Spleen (tissue), 11 donors: Measurements from ENCODE around the gene TP53. TPM values are rescaled to one million over a fixed set of nuclear protein-coding genes. Genes with fewer than 3 reads are reported as not detected.
A peak's percentile ranks its signal among the peaks of the same experiment; 100 is the strongest.

Source experiments
- DNase-seq: peaks from one replicate; pipeline ENCODE4 v3.0.0-alpha.2; 2020
- H3K27ac ChIP-seq, 8 donors: fragments of 200-600 bp; sonication (generic) in 7 of 8; 1 replicate in 4 of 8; 2 replicates in 4 of 8; pipeline versions ENCODE4 v1.5.0 to v1.8.0; 2016 to 2021; ENCODE audit warnings: inconsistent platforms in 4 of 8, mild to moderate bottlenecking in 4 of 8, moderate library complexity in 1 of 8
- H3K27me3 ChIP-seq, 7 donors: fragments of 200-600 bp; sonication (generic) in 6 of 7; replicated peaks in 1 of 7; 1 replicate in 4 of 7; 2 replicates in 3 of 7; pipeline versions ENCODE4 v1.5.0 to v1.8.0; 2016 to 2021; ENCODE audit warnings: inconsistent platforms in 3 of 7, mild to moderate bottlenecking in 1 of 7
- H3K36me3 ChIP-seq, 6 donors: fragments of 200-600 bp; sonication (generic) in 5 of 6; 1 replicate in 4 of 6; 2 replicates in 2 of 6; pipeline versions ENCODE4 v1.5.0 to v1.8.0; 2016 to 2021; ENCODE audit warnings: inconsistent platforms in 2 of 6
- H3K4me1 ChIP-seq, 6 donors: fragments of 200-600 bp; sonication (generic) in 5 of 6; 1 replicate in 3 of 6; 2 replicates in 3 of 6; pipeline versions ENCODE4 v1.5.0 to v1.8.0; 2016 to 2021; ENCODE audit warnings: inconsistent platforms in 3 of 6
- H3K4me3 ChIP-seq, 8 donors: fragments of 200-600 bp; sonication (generic) in 7 of 8; 1 replicate in 4 of 8; 2 replicates in 4 of 8; pipeline versions ENCODE4 v1.5.0 to v1.8.0; 2016 to 2021; ENCODE audit warnings: inconsistent platforms in 4 of 8, mild to moderate bottlenecking in 4 of 8, moderate library complexity in 2 of 8
- H3K9me3 ChIP-seq, 8 donors: fragments of 200-600 bp; sonication (generic) in 7 of 8; 1 replicate in 4 of 8; 2 replicates in 4 of 8; pipeline versions ENCODE4 v1.5.0 to v1.8.0; 2016 to 2021; ENCODE audit warnings: inconsistent platforms in 4 of 8
- POLR2A ChIP-seq, 3 donors: fragments of 450-650 bp; IDR thresholded peaks; one replicate each; pipeline ENCODE4 v1.5.1; 2017; ENCODE audit warnings: antibody characterized with exemption in 3 of 3, mild to moderate bottlenecking in 1 of 3
- POLR2AphosphoS5 ChIP-seq, 3 donors: sonication (generic); formaldehyde crosslinking; IDR thresholded peaks; one replicate each; pipeline ENCODE4 v1.5.1; 2017; ENCODE audit warnings: antibody characterized with exemption in 3 of 3
- WGBS, 5 donors: extraction: QIAGEN DNeasy Blood & Tissue Kit in 3 of 5; methylation state at CpG; one replicate each; pipeline versions ENCODE4 v1.1.5 to v1.1.7; 2013 to 2018; 5-methylcytosine and 5-hydroxymethylcytosine counted together
- intact Hi-C: fragments of 100-400 bp; cut with DNase I; formaldehyde crosslinking; loops from one replicate; pipeline ENCODE4 v1.15.0; 2023; ENCODE audit warnings: low total_unique reads
- polyA plus RNA-seq, 3 donors: library from polyadenylated mRNA; stranded (reverse); fragments of 200-250 nt; gene quantifications; one replicate each; pipeline ENCODE4 v1.2.1, GENCODE V29; 2013
- total RNA-seq, 7 donors: library from RNA; depleted of rRNA in 3 of 7; stranded (reverse); fragments of >200 nt in 3 of 7; fragmentation: NEBNext Ultra II Directional in 4 of 7; extraction: Animal tissue kit (Norgen Biotek cat#: 25700) in 4 of 7; gene quantifications; one replicate each; pipeline versions ENCODE4 v1.1.0 to v1.2.1, GENCODE V29; 2016 to 2021
- TF ChIP-seq, protein P1 (sequence below), 11 experiments: fragments of 200-600 bp in 7 of 11; fragments of 450-650 bp in 4 of 11; sonication (generic) in 4 of 11; IDR thresholded peaks in 8 of 11; conservative IDR thresholded peaks in 3 of 11; 1 replicate in 7 of 11; 2 replicates in 4 of 11; pipeline versions ENCODE4 v1.4.0 to v1.8.0; 2016 to 2021; ENCODE audit warnings: antibody characterized with exemption in 11 of 11, inconsistent platforms in 4 of 11, mild to moderate bottlenecking in 1 of 11
- donor health status: healthy with polysubstance abuse.
- donor health status: DM: no; HTN: no; CAD: no; lungs with moderate emphysema.
- donor health status: DM: no; HTN: no; CAD: no.
- donor health status: Bipolar disorder and iron deficiency.
- donor health status: healthy.
- donor health status: DM: no; HTN: no; CAD: no.
- donor health status: DM: yes; HTN: yes; CAD: no.

Gene TP53
- total and polyA plus RNA-seq, 10 donors, result 33.6 to 83.9 (median 44.9) TPM

DNA sequence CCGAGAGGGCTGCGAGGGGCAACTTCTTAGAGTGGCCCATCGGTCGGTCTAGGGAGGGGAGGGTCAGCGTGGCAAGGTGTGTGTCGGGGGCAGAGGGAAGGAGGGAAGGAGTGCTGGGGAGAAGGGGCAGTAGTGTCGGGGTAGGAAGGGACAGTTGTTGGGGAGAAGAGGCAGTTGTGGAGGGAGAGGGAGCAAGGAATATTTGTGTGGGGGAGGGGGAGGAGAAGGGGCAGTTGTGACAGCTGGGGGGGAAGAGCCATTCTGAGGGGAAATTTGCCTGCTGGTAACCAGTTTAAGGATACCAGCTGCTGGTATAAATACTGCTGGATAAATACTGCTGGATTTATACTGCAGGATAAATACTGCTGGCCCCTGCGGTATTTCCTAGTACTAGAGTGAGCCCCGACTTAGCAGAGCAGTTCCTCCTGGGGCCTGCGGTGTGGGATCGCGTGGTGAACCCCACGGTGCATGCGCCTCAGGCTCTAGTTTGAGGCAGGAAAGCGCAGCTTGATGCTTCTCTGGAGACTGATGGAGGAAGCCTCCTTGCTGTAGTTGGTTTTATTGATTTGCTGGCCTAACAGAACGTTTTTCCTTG is 30.6 kb upstream of the TP53 start:
- intact Hi-C loops, result no loop called here

DNA sequence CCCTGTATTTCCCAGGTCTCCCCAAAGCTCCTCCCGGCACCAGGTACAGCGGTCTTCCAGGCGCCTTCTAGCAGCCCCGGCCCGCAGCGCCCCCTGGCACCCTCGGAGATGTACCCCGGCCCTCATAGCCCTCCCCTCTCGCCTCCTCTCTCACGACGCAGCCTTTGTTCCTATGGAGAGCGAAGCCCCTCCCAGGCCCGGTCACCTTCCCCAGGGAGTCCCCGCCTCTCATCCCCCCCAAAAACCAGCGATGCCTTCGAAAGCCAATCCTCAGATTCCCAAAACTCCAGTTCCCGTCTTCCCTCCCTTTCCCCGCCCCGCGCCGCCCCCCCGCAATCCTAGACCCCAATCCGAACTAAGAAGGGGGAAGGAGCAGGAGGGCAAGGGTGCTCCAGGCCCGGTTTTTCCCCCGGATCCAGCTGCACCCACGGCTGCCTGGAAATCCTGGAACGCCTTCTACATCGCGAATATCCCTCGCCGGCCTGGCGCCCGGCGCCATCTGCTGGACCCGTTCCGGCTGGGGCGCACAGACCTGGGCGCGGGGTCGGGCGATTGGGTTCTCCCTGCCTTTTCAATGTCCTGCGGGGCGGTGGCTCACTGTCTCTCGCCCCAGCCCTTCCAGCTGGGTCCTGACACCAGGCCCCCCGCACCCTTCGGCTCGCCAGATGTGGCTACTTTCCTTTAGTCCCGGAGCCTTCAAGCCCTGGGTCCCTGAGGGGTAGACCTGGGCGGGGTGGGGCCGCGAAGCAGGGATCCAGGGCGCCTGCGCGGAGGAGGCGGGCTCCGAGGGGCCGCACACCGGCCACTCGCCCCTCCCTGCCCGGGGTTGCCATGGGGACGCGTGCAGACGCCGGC is 29.8 kb upstream of the TP53 start, which contains the start of gene DNAH2:
Gene DNAH2 (plus strand): TSS at position 844 of the 855 bp plus-strand sequence. CDS start 1,991 bp downstream, outside the sequence.
- TF ChIP-seq, protein P1, sequence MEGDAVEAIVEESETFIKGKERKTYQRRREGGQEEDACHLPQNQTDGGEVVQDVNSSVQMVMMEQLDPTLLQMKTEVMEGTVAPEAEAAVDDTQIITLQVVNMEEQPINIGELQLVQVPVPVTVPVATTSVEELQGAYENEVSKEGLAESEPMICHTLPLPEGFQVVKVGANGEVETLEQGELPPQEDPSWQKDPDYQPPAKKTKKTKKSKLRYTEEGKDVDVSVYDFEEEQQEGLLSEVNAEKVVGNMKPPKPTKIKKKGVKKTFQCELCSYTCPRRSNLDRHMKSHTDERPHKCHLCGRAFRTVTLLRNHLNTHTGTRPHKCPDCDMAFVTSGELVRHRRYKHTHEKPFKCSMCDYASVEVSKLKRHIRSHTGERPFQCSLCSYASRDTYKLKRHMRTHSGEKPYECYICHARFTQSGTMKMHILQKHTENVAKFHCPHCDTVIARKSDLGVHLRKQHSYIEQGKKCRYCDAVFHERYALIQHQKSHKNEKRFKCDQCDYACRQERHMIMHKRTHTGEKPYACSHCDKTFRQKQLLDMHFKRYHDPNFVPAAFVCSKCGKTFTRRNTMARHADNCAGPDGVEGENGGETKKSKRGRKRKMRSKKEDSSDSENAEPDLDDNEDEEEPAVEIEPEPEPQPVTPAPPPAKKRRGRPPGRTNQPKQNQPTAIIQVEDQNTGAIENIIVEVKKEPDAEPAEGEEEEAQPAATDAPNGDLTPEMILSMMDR (IDR thresholded peaks at IDR 0.05 in 8 of 11, conservative IDR thresholded peaks at IDR 0.05 in 3 of 11), result peak in 8 of 11 experiments; percentile 17 to 51 (median 40)
- TF ChIP-seq POLR2A (IDR thresholded peaks at IDR 0.05) (no peak), POLR2AphosphoS5 (IDR thresholded peaks at IDR 0.05) (peak; percentile 24 to 61 (median 47))
- no peak for DNase-seq
- no peaks in the 10 kb centered on the region for H3K9me3 ChIP-seq
- no peaks in the 10 kb centered on the region for H3K36me3 ChIP-seq
- peak within 1 kb of the TSS; percentile 16 to 71 (median 44) for H3K4me3 ChIP-seq
- intact Hi-C loops, result no loop called here
- peaks cover 9 to 25% (median 21%) of the 10 kb centered on the region in 6 donors for H3K4me1 ChIP-seq
- peak within 1 kb of the TSS in 1 of 8 donors; percentile 21 for H3K27ac ChIP-seq
- peaks cover 5 to 98% (median 48%) of the 10 kb centered on the region in 7 donors for H3K27me3 ChIP-seq
- 1 to 2% (median 1%) methylated on average over 51 to 64 of the region's 64 CpGs for WGBS, 5 donors

More for the DNA sequence above, 30.6 kb upstream of the TP53 start:
- DNase-seq, result no peak
- Histone ChIP-seq H3K9me3 (no peaks in the 10 kb centered on the region), H3K27me3 (peaks cover 5 to 98% (median 48%) of the 10 kb centered on the region in 7 donors), H3K4me1 (peaks cover 9 to 25% (median 21%) of the 10 kb centered on the region in 6 donors), H3K36me3 (no peaks in the 10 kb centered on the region), H3K27ac (no peak overlapping the region), H3K4me3 (peak overlapping the region; percentile 16 to 71 (median 44))
- 2 to 6% (median 3%) methylated on average over 16 of the region's 16 CpGs for WGBS, 5 donors
- TF ChIP-seq POLR2A (IDR thresholded peaks at IDR 0.05) (no peak), POLR2AphosphoS5 (IDR thresholded peaks at IDR 0.05) (no peak)
- TF ChIP-seq, protein P1 (IDR thresholded peaks at IDR 0.05 in 8 of 11, conservative IDR thresholded peaks at IDR 0.05 in 3 of 11), result no peak

DNA sequence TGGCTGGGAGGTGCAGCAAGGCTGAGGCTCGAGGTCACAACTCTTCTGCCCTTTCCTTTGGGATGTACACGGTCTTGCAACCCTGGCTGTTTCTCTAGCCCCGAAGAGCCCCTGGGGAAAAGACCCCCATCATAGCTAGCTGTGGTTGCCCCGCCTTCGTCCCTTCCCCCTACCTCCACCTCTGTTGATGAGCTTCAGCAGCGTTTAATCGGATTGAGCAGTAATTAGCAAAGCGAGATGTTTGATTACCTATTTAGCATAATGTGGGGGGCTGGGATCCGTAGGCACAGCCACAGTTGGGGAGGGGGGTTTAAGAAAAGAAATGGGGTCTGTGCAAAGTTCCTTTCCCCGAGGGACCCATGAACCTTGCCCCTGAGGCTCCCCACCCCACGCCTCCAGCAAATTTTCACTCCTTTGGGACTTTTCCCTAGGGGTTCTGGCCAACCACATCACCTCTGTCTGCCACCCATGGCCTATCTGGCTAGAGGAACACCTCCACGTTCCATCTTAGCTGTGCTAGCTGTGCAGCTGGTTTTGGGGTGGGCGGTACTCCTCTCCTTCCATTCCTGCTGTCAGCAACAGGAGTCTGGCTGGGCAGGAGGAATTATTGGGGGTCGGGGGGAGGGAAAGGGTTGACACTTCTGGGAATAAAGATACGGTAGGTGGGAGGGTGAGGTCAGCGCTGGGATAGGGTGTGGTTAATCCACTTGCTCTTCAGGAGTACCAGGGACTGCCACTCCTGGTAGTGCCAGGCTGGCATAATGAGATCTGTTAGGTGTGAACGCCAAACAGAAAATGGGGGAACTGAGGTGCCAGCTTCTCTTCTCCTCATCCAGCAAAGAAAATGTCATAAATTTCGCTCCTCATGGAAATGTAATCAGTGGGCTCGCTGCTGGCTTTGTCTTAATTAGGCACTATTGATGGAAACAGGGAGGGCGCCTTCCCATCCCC is 28.9 kb upstream of the TP53 start:
- Histone ChIP-seq H3K4me3 (peak overlapping the region in 5 of 8 donors; percentile 40 to 71 (median 45)), H3K4me1 (peaks cover 9 to 25% (median 21%) of the 10 kb centered on the region in 6 donors), H3K9me3 (no peaks in the 10 kb centered on the region), H3K36me3 (no peaks in the 10 kb centered on the region), H3K27me3 (peaks cover 5 to 98% (median 48%) of the 10 kb centered on the region in 7 donors), H3K27ac (peak overlapping the region in 1 of 8 donors; percentile 21)
- DNase-seq, result no peak
- TF ChIP-seq, protein P1 (IDR thresholded peaks at IDR 0.05 in 8 of 11, conservative IDR thresholded peaks at IDR 0.05 in 3 of 11), result no peak
- TF ChIP-seq POLR2AphosphoS5 (IDR thresholded peaks at IDR 0.05) (no peak), POLR2A (IDR thresholded peaks at IDR 0.05) (no peak)
- 40 to 53% (median 47%) methylated on average over 20 of the region's 20 CpGs for WGBS, 5 donors
- intact Hi-C loops, result no loop called here
